Endothelial cell of umbilical vein (primary cell): ENCODE results near the gene ATP8A1.

ENCODE experiments used
- CTCF ChIP-seq, 2 donors: IDR thresholded peaks; 1 replicate in 1 of 2; 2 replicates in 1 of 2; pipeline ENCODE4 v1.5.1; 2011; ENCODE audit warnings: low read length in 2 of 2, mild to moderate bottlenecking in 2 of 2, moderate library complexity in 2 of 2, control low read depth in 1 of 2, inconsistent platforms in 1 of 2, low read depth in 1 of 2; ENCODE audit not compliant: insufficient read depth in 1 of 2; ENCODE audit errors: extremely low read depth in 1 of 2
- EZH2 ChIP-seq: IDR thresholded peaks from 2 replicates; pipeline ENCODE4 v1.6.1; 2012; ENCODE audit warnings: borderline replicate concordance, low read depth, mild to moderate bottlenecking, moderate library complexity, low read length, inconsistent platforms; ENCODE audit not compliant: severe bottlenecking
- FOS ChIP-seq: IDR thresholded peaks from 2 replicates; pipeline ENCODE4 v1.6.1; 2011; ENCODE audit warnings: mild to moderate bottlenecking, low read length, moderate library complexity, borderline replicate concordance; ENCODE audit not compliant: insufficient read depth
- JUN ChIP-seq: IDR thresholded peaks from 2 replicates; pipeline ENCODE4 v1.6.1; 2011; ENCODE audit warnings: borderline replicate concordance, low read depth; ENCODE audit not compliant: insufficient read length, insufficient read depth
- MYC ChIP-seq: IDR thresholded peaks from one replicate; pipeline ENCODE4 v1.6.1; 2011; ENCODE audit warnings: mild to moderate bottlenecking, low read depth, low read length
- POLR2A ChIP-seq: IDR thresholded peaks from 2 replicates; pipeline ENCODE4 v1.6.1; 2012; ENCODE audit warnings: low read depth, mild to moderate bottlenecking, control low read depth, low read length
- POLR2AphosphoS5 ChIP-seq: IDR thresholded peaks from 2 replicates; pipeline ENCODE4 v1.6.1; 2012; ENCODE audit warnings: low read depth, mild to moderate bottlenecking, control low read depth, low read length, moderate library complexity; ENCODE audit not compliant: insufficient read depth

DNA sequence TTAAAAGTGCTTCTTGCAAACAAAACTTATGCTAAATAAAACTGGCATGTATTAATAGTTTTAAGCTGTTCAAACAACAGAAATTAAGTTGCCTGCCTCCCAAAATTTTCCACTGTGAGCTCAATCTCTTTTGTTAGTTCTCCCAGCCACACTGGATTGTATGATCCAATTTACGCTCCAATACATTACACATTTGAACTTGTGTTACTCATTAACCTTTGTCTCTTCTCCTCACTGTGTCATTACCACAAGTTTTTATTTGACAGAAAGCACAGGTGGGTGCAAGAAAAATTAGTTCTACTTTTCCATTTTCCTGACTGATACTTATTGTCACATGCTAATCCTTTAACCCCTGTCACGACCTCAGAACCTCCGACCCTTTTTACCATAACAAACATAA lies 204.1 kb downstream of the ATP8A1 start:
- TF ChIP-seq POLR2A (no peak), CTCF (IDR thresholded peaks at IDR 0.05; ENCODE audit: extremely low read depth in 1 of 2, insufficient read depth in 1 of 2, low read depth in 1 of 2, low read length in 2 of 2) (no peak), JUN (no peak), MYC (no peak), EZH2 (no peak), POLR2AphosphoS5 (no peak), FOS (no peak)
